ENCODE results near the gene FBXL5. TPM values are rescaled to one million over a fixed set of nuclear protein-coding genes. Genes with fewer than 3 reads are reported as not detected.

Gene FBXL5
- total RNA-seq, 4 donors from 2014 or later = 58.7 to 104 (median 99.4) TPM

GRCh38 chr4:15676039-15676438, 20.9 kb upstream of the FBXL5 start:
- Histone ChIP-seq H3K36me3 (no peaks in the 10 kb centered on the region), H3K9me3 (no peaks in the 10 kb centered on the region), H3K4me3 (no peak overlapping the region), H3K27me3 (no peaks in the 10 kb centered on the region), H3K4me1 (no peaks in the 10 kb centered on the region), H3K27ac (no peak overlapping the region)
- DNase-seq = no peak
- TF ChIP-seq, protein P1, sequence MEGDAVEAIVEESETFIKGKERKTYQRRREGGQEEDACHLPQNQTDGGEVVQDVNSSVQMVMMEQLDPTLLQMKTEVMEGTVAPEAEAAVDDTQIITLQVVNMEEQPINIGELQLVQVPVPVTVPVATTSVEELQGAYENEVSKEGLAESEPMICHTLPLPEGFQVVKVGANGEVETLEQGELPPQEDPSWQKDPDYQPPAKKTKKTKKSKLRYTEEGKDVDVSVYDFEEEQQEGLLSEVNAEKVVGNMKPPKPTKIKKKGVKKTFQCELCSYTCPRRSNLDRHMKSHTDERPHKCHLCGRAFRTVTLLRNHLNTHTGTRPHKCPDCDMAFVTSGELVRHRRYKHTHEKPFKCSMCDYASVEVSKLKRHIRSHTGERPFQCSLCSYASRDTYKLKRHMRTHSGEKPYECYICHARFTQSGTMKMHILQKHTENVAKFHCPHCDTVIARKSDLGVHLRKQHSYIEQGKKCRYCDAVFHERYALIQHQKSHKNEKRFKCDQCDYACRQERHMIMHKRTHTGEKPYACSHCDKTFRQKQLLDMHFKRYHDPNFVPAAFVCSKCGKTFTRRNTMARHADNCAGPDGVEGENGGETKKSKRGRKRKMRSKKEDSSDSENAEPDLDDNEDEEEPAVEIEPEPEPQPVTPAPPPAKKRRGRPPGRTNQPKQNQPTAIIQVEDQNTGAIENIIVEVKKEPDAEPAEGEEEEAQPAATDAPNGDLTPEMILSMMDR (IDR thresholded peaks at IDR 0.05) = no peak
- no peak for TF ChIP-seq POLR2A (IDR thresholded peaks at IDR 0.05)

- Histone ChIP-seq H3K4me3 (no peak overlapping the region), H3K36me3 (no peaks in the 10 kb centered on the region)
Measured at GRCh38 chr4:15675356-15675755, 20.2 kb upstream of the FBXL5 start.

DNA sequence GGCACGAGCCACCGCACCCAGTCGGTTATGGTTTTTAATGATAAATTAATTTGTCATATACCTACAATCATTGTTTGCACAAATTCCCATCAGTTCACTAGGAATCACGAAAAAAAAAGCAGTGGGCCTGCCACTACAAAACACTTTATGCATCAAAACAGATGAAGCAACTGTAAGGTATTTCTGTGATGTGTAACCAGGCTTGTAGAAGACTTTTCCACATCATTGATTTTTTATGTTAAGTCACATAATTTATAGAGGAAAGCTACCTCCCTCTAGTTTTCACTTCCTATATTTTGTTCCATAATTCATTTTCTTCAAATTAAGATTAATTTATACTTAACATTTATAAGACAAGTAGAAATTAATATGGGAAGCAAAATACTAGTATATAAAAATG, 19.8 kb upstream of the FBXL5 start:
- no peaks in the 10 kb centered on the region for H3K36me3 ChIP-seq
- H3K4me1 ChIP-seq = no peaks in the 10 kb centered on the region
- H3K4me3 ChIP-seq = no peak overlapping the region
- no peak for DNase-seq
- no peak overlapping the region for H3K27ac ChIP-seq
- no peaks in the 10 kb centered on the region for H3K27me3 ChIP-seq
- H3K9me3 ChIP-seq = no peaks in the 10 kb centered on the region
- TF ChIP-seq POLR2A (IDR thresholded peaks at IDR 0.05) = no peak
- TF ChIP-seq, protein P1 (IDR thresholded peaks at IDR 0.05) = no peak

More at GRCh38 chr4:15675356-15675755, 20.2 kb upstream of the FBXL5 start:
- no peak overlapping the region for H3K27ac ChIP-seq
- H3K9me3 ChIP-seq = no peaks in the 10 kb centered on the region
- no peak for DNase-seq
- H3K27me3 ChIP-seq = no peaks in the 10 kb centered on the region
- H3K4me1 ChIP-seq = no peaks in the 10 kb centered on the region
- TF ChIP-seq, protein P1 (IDR thresholded peaks at IDR 0.05) = no peak
- no peak for TF ChIP-seq POLR2A (IDR thresholded peaks at IDR 0.05)

- H3K4me3 ChIP-seq = no peak overlapping the region
- H3K27ac ChIP-seq = no peak overlapping the region
- H3K27me3 ChIP-seq = no peaks in the 10 kb centered on the region
- no peaks in the 10 kb centered on the region for H3K4me1 ChIP-seq
- no peaks in the 10 kb centered on the region for H3K36me3 ChIP-seq
- no peak for DNase-seq
- TF ChIP-seq, protein P1 (IDR thresholded peaks at IDR 0.05) = no peak
- no peak for TF ChIP-seq POLR2A (IDR thresholded peaks at IDR 0.05)
- H3K9me3 ChIP-seq = no peaks in the 10 kb centered on the region
Measured at GRCh38 chr4:15674046-15674445, 18.9 kb upstream of the FBXL5 start.

GRCh38 chr4:15673337-15673736, 18.2 kb upstream of the FBXL5 start:
- no peaks in the 10 kb centered on the region for H3K4me1 ChIP-seq
- H3K27ac ChIP-seq = no peak overlapping the region
- no peaks in the 10 kb centered on the region for H3K36me3 ChIP-seq
- H3K4me3 ChIP-seq = no peak overlapping the region
- no peaks in the 10 kb centered on the region for H3K9me3 ChIP-seq
- H3K27me3 ChIP-seq = no peaks in the 10 kb centered on the region
- TF ChIP-seq, protein P1 (IDR thresholded peaks at IDR 0.05) = no peak
- no peak for TF ChIP-seq POLR2A (IDR thresholded peaks at IDR 0.05)
- no peak for DNase-seq

GRCh38 chr4:15672101-15672500, 16.9 kb upstream of the FBXL5 start:
- H3K4me3 ChIP-seq = no peak overlapping the region
- no peak for DNase-seq
- no peak overlapping the region for H3K27ac ChIP-seq
- no peaks in the 10 kb centered on the region for H3K4me1 ChIP-seq
- no peaks in the 10 kb centered on the region for H3K36me3 ChIP-seq
- H3K27me3 ChIP-seq = no peaks in the 10 kb centered on the region
- TF ChIP-seq, protein P1 (IDR thresholded peaks at IDR 0.05) = no peak
- no peak for TF ChIP-seq POLR2A (IDR thresholded peaks at IDR 0.05)
- no peaks in the 10 kb centered on the region for H3K9me3 ChIP-seq

All from Peyer's patch (tissue), 4 donors.